ENCODE results near the gene TMIE.

Gene TMIE

DNA sequence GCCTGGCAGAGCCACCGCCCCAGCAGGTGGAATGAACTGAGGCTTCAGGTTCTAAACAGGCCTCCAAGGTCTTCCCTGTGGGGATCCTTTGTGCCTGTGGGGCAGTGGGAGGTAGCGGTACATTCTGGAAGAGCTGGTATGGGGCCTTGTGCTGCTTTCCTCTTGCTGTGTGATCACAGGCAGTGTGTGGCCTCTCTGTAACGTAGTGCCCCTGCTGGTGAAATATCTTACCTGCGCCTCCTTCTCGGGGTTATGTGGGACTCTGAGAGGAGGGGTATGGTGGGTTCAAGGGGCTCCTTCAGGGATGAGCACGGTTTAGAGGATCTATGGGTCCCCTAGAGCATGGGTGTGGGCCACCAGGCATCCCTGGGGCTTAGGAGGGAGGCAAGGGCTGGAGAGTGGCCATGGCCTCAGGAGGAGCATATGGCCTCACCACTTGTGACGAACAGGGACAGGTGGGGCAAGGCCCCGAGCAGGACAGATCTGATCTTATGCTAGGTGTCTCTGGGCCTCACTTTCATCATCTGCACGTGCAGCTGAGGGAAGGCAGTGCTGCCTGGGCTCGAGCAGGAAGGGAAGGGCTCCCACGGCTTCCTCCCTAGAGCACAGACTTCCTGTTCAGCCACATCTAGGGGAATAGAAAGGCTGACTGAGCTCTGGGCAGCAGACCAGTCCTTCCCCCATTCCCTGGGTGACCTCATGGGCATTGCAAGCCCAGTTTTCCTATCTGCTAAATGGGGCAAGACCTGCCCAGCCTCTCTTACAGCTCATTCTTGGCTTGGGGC lies 5.8 kb upstream of the TMIE start:
- DNase-seq (ENCODE audit: low read depth): no peak

DNA sequence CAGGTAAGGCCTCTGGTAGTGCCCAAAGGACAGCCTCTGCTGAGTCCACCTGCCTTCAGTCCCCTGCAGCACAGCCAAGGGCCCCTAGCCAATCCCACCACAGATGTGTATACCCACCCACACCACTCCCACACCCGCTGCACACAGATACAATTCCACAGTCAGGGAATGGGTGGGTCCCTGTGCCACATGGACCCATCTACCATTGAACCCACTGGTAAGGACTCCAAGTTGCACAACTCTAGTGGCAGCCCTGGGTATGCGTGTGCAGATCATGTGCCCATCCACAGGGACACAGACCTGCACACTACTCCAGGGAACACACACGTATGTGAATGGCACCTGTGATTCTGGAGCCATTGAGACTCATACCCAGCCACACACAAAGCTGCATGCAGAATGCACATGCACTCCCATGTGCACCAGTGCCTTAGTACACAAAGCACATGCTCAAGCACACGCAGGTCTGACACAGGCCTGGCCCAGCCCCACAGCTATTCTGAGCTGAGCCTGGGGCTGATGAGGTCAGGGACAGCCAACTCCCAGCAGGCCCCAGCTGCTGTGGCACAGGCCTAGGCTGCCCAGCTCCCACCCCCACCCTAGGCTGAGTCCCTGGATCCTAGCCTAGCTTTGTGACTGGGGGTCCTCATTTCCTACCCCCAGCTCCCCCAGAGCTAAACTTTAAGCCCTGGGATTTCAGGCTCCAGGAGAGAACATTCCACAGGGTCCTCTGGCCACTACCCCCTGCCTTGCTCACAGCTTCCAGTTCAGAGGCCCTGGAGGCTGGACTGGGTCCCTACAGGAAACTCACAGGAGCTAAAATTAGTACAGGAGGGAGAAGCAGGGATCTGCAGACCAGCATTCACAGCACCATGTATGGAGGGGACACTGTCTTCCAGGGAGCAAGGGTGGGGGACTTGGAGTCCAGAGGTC lies 5.0 kb upstream of the TMIE start:
- no peak for DNase-seq (ENCODE audit: low read depth)
- TF ChIP-seq, protein P1, sequence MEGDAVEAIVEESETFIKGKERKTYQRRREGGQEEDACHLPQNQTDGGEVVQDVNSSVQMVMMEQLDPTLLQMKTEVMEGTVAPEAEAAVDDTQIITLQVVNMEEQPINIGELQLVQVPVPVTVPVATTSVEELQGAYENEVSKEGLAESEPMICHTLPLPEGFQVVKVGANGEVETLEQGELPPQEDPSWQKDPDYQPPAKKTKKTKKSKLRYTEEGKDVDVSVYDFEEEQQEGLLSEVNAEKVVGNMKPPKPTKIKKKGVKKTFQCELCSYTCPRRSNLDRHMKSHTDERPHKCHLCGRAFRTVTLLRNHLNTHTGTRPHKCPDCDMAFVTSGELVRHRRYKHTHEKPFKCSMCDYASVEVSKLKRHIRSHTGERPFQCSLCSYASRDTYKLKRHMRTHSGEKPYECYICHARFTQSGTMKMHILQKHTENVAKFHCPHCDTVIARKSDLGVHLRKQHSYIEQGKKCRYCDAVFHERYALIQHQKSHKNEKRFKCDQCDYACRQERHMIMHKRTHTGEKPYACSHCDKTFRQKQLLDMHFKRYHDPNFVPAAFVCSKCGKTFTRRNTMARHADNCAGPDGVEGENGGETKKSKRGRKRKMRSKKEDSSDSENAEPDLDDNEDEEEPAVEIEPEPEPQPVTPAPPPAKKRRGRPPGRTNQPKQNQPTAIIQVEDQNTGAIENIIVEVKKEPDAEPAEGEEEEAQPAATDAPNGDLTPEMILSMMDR (IDR thresholded peaks at IDR 0.05; ENCODE audit: control insufficient read depth, extremely low read depth, insufficient read depth): no peak
- H3K4me3 ChIP-seq (ENCODE audit: low read depth, low read length): no peak overlapping the region

More for the DNA sequence above, 5.8 kb upstream of the TMIE start:
- H3K4me3 ChIP-seq (ENCODE audit: low read depth, low read length): no peak overlapping the region
- TF ChIP-seq, protein P1 (IDR thresholded peaks at IDR 0.05; ENCODE audit: control insufficient read depth, extremely low read depth, insufficient read depth): peak; percentile 39; the same call in 1 of the 2 replicates

GRCh38 chr3:46699676-46700523 lies 1.3 kb upstream of the TMIE start:
- TF ChIP-seq, protein P1 (IDR thresholded peaks at IDR 0.05; ENCODE audit: control insufficient read depth, extremely low read depth, insufficient read depth): no peak
- DNase-seq (ENCODE audit: low read depth): no peak
- no peak overlapping the region for H3K4me3 ChIP-seq (ENCODE audit: low read depth, low read length)

GRCh38 chr3:46700772-46701171 lies 420 bp upstream of the TMIE start:
- TF ChIP-seq, protein P1 (IDR thresholded peaks at IDR 0.05; ENCODE audit: control insufficient read depth, extremely low read depth, insufficient read depth): no peak
- H3K4me3 ChIP-seq (ENCODE audit: low read depth, low read length): no peak overlapping the region
- no peak for DNase-seq (ENCODE audit: low read depth)

DNA sequence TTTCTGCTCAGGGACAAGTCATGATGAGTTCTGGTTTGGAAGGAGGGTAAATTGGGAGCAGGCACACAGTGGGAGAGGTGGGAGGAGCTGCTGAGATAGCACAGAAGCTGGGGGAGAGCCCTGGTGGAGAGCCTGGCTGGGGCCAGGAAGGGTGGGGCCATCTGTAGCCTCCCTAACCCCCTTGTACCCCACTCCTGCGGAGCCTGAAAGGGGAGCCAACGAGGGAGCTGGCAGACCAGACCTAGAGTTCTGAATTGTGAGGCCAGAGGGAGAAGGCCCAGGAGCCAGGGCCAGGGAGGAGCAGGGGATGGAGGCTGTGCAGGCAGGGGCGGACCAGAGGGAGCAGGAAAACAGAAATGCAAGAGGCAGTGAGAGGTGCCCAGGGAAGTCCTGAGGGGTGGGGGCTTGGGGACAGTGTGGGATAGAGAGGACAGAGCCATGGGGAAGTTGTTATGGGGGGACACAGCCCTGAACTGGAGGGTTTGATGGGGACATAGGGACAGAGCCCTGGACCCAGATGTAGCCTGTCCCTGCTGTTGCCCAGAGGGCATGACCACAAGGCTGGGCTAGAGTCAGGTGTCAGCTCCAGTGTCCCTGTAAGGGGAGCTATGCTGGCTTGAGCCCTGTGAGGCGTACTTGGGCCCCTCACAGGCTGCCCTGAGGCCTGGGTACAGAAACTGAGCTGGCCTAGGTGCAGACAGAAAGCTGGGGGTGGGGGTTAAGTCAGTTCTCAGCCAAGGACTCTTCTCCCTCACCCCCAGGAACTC lies 1.2 kb downstream of the TMIE start:
- TF ChIP-seq, protein P1 (IDR thresholded peaks at IDR 0.05; ENCODE audit: control insufficient read depth, extremely low read depth, insufficient read depth): no peak
- DNase-seq (ENCODE audit: low read depth): no peak
- H3K4me3 ChIP-seq (ENCODE audit: low read depth, low read length): no peak overlapping the region

All from LNCaP clone FGC (cell line).